ENCODE measurements around the gene BABAM2. TPM values are rescaled to one million over a fixed set of nuclear protein-coding genes. Genes with fewer than 3 reads are reported as not detected.
A peak's percentile ranks its signal among the peaks of the same experiment; 100 is the strongest.

The BABAM2 gene
- total and polyA plus RNA-seq, 2 of the 4 experiments (the other 2 are of a cell fraction), result 20.9 to 23.1 TPM

DNA sequence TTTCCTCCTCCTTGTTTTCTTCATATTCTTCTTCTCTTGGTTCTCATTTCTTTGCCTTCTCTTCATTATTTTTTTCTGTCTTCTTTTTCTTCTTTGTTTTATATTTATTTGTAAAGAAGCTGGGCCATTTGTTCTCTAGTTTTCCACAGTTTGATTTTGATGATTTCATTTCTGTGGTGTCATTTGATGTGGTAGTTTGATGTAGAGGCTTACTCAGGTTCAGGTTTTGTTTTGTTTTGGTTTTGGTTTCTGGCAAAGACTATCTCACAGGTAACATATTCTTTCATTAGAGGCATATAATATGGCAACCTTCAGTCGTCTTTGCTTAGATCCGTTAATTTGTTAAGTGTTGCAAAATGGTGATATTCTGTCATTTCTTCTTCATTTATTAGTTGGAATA is 75.3 kb downstream of the BABAM2 start:
- no peak overlapping the region for H3K9ac ChIP-seq (ENCODE audit: low read depth, low read length)
- DNase-seq (no peak), ATAC-seq (ENCODE audit: low read depth) (no peak)
- H3K56ac ChIP-seq (ENCODE audit: extremely low read depth, insufficient read depth, low read length), result 0 out of 2 replicates have a peak overlapping the region, but pooled peaks have one; percentile 11
- no peak overlapping the region for H2AK9ac ChIP-seq (replicated peaks; ENCODE audit: low read depth, low read length, poor library complexity)
- no peak overlapping the region for H4K8ac ChIP-seq (ENCODE audit: low read depth in 2 of 2, low read length in 2 of 2)
- peaks cover 4% of the 10 kb centered on the region for H3K9me3 ChIP-seq (ENCODE audit: control insufficient read depth, insufficient read depth, low read length)
- no peak overlapping the region for H2BK120ac ChIP-seq (ENCODE audit: low read depth, low read length)
- no peaks in the 10 kb centered on the region for H3K27me3 ChIP-seq (ENCODE audit: control insufficient read depth, insufficient read depth, low read length)
- H2BK5ac ChIP-seq (ENCODE audit: low read depth, low read length, poor library complexity, severe bottlenecking), result no peak overlapping the region
- ChIA-PET CTCF (no interaction called here), POLR2A (ENCODE audit: unreplicated experiment) (no interaction called here)
- TF ChIP-seq MXI1 (IDR thresholded peaks at IDR 0.05; ENCODE audit: borderline replicate concordance, low read depth, low read length) (no peak), RCOR1 (IDR thresholded peaks at IDR 0.05; ENCODE audit: insufficient replicate concordance, low read length) (no peak), RFX5 (IDR thresholded peaks at IDR 0.05; ENCODE audit: low read depth, low read length) (no peak), MAZ (IDR thresholded peaks at IDR 0.05; ENCODE audit: borderline replicate concordance, low read depth, low read length) (no peak), FOS (IDR thresholded peaks at IDR 0.05; ENCODE audit: low read depth, low read length) (no peak), NFE2L2 (IDR thresholded peaks at IDR 0.05; ENCODE audit: low read depth, low read length) (no peak)
- TF ChIP-seq, protein P1, sequence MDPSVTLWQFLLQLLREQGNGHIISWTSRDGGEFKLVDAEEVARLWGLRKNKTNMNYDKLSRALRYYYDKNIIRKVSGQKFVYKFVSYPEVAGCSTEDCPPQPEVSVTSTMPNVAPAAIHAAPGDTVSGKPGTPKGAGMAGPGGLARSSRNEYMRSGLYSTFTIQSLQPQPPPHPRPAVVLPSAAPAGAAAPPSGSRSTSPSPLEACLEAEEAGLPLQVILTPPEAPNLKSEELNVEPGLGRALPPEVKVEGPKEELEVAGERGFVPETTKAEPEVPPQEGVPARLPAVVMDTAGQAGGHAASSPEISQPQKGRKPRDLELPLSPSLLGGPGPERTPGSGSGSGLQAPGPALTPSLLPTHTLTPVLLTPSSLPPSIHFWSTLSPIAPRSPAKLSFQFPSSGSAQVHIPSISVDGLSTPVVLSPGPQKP (IDR thresholded peaks at IDR 0.05; ENCODE audit: borderline replicate concordance, low read depth, low read length), result no peak
- TF ChIP-seq, protein P2, sequence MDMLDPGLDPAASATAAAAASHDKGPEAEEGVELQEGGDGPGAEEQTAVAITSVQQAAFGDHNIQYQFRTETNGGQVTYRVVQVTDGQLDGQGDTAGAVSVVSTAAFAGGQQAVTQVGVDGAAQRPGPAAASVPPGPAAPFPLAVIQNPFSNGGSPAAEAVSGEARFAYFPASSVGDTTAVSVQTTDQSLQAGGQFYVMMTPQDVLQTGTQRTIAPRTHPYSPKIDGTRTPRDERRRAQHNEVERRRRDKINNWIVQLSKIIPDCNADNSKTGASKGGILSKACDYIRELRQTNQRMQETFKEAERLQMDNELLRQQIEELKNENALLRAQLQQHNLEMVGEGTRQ (IDR thresholded peaks at IDR 0.05; ENCODE audit: low read depth, low read length), result no peak
- H3K27ac ChIP-seq (ENCODE audit: insufficient read depth, low read length), result no peak overlapping the region
- H3K4me3 ChIP-seq (ENCODE audit: insufficient read depth, low read depth, low read length), result no peak overlapping the region
- no peak overlapping the region for H3K14ac ChIP-seq (replicated peaks; ENCODE audit: low read depth, low read length)
- in situ Hi-C loops (cut with MboI; ENCODE audit: low sequenced_read_pairs) (loop anchor here (10.0 kb wide), 1 partner anchor 429 kb away; the partner anchor contains the start of gene FOSL2), dilution Hi-C loops (cut with HindIII; ENCODE audit: low sequenced_read_pairs, unreplicated experiment) (no loop called here), intact Hi-C loops (cut with micrococcal nuclease) (no loop called here)
- no peak overlapping the region for H3K23ac ChIP-seq (ENCODE audit: low read depth, low read length)
- H2AK5ac ChIP-seq (ENCODE audit: low read depth, low read length), result no peak overlapping the region
- no peak overlapping the region for H3K4me2 ChIP-seq (ENCODE audit: low read depth, low read length)
- H3K79me1 ChIP-seq (ENCODE audit: low read depth in 1 of 2, low read length in 2 of 2), result peaks cover 6 to 26% of the 10 kb centered on the region in 2 experiments; a peak in 3 of 4 replicates
- H4K20me1 ChIP-seq (ENCODE audit: insufficient read depth, low read length), result no peaks in the 10 kb centered on the region
- H3K18ac ChIP-seq (ENCODE audit: low read depth, low read length), result no peak overlapping the region
- no peaks in the 10 kb centered on the region for H3K36me3 ChIP-seq (ENCODE audit: control insufficient read depth, insufficient read depth, low read length)
- no peak overlapping the region for H2BK15ac ChIP-seq (ENCODE audit: low read depth, low read length)
- WGBS, 2 experiments (ENCODE audit: extremely low coverage in 2 of 2, insufficient read length in 1 of 2), result no CpG with 5 or more reads among the region's 2 CpGs
- H3K4me1 ChIP-seq (ENCODE audit: control insufficient read depth, insufficient read depth, low read length), result peaks cover 2% of the 10 kb centered on the region; the same call in 1 of the 2 replicates
- H2AFZ ChIP-seq (replicated peaks; ENCODE audit: low read length, poor library complexity), result no peak overlapping the region
- H4K91ac ChIP-seq (ENCODE audit: insufficient read depth, low read depth, low read length), result no peak overlapping the region
- no peaks in the 10 kb centered on the region for H3K9me1 ChIP-seq (ENCODE audit: insufficient read depth, low read length)
- H4K5ac ChIP-seq (ENCODE audit: low read depth, low read length), result no peak overlapping the region
- H3K4ac ChIP-seq (ENCODE audit: low read depth, low read length), result no peak overlapping the region
- BruUV-seq (replicated peaks), result no TSS peak
- H2BK20ac ChIP-seq (ENCODE audit: low read depth, low read length), result no peak overlapping the region
